Kidney epithelial cell (primary cell): ENCODE results near the gene MOGAT2. TPM values are rescaled to one million over a fixed set of nuclear protein-coding genes. Genes with fewer than 3 reads are reported as not detected.
"Not testable (repeated sequence)": the region's sequence is repeated elsewhere in the genome, so short reads cannot be mapped to it uniquely, and the experiment has no call there.

Source experiments
- DNase-seq: peaks from one replicate; pipeline ENCODE4 v3.0.0-alpha.2; 2010; ENCODE audit warnings: low read depth
- H3K27me3 ChIP-seq: 2 replicates; pipeline ENCODE4 v1.6.0; 2011; ENCODE audit warnings: low read length; ENCODE audit not compliant: control insufficient read depth, insufficient read depth
- H3K36me3 ChIP-seq: 2 replicates; pipeline ENCODE4 v1.5.1; 2011; ENCODE audit warnings: low read length; ENCODE audit not compliant: control insufficient read depth, insufficient read depth
- H3K4me3 ChIP-seq: 2 replicates; pipeline ENCODE4 v1.5.1; 2011; ENCODE audit warnings: low read depth, mild to moderate bottlenecking, control low read depth, low read length
- total RNA-seq: library from RNA; depleted of rRNA; stranded (reverse); fragments of >200 nt; gene quantifications from 2 replicates; pipeline ENCODE4 v1.2.3, GENCODE V29; 2015
- TF ChIP-seq, protein P1 (sequence below): IDR thresholded peaks from 2 replicates; pipeline ENCODE4 v1.5.1; 2011; ENCODE audit warnings: mild to moderate bottlenecking, moderate library complexity, low read length, control low read depth, inconsistent platforms; ENCODE audit not compliant: insufficient read depth, poor library complexity, severe bottlenecking

The MOGAT2 gene
- total RNA-seq, 1 donor from 2014 or later = not detected

GRCh38 chr11:75743711-75744563, 26.3 kb downstream of the MOGAT2 start:
- DNase-seq = no peak
- H3K27me3 ChIP-seq = peaks cover 2% of the 10 kb centered on the region
- TF ChIP-seq, protein P1, sequence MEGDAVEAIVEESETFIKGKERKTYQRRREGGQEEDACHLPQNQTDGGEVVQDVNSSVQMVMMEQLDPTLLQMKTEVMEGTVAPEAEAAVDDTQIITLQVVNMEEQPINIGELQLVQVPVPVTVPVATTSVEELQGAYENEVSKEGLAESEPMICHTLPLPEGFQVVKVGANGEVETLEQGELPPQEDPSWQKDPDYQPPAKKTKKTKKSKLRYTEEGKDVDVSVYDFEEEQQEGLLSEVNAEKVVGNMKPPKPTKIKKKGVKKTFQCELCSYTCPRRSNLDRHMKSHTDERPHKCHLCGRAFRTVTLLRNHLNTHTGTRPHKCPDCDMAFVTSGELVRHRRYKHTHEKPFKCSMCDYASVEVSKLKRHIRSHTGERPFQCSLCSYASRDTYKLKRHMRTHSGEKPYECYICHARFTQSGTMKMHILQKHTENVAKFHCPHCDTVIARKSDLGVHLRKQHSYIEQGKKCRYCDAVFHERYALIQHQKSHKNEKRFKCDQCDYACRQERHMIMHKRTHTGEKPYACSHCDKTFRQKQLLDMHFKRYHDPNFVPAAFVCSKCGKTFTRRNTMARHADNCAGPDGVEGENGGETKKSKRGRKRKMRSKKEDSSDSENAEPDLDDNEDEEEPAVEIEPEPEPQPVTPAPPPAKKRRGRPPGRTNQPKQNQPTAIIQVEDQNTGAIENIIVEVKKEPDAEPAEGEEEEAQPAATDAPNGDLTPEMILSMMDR = no peak
- H3K4me3 ChIP-seq = no peak overlapping the region
- H3K36me3 ChIP-seq = no peaks in the 10 kb centered on the region

GRCh38 chr11:75745807-75746206, 28.2 kb downstream of the MOGAT2 start:
- no peak overlapping the region for H3K4me3 ChIP-seq
- no peak for DNase-seq
- no peaks in the 10 kb centered on the region for H3K36me3 ChIP-seq
- TF ChIP-seq, protein P1 = no peak
- peaks cover 2% of the 10 kb centered on the region for H3K27me3 ChIP-seq

DNA sequence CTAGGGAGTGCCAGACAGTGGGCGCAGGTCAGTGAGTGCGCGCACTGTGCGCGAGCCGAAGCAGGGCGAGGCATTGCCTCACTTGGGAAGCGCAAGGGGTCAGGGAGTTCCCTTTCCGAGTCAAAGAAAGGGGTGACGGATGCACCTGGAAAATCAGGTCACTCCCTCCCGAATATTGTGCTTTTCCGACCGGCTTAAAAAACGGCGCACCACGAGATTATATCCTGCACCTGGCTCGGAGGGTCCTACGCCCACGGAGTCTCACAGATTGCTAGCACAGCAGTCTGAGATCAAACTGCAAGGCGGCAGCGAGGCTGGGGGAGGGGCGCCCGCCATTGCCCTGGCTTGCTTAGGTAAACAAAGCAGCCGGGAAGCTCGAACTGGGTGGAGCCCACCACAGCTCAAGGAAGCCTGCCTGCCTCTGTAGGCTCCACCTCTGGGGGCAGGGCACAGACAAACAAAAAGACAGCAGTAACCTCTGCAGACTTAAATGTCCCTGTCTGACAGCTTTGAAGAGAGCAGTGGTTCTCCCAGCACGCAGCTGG, 31.2 kb downstream of the MOGAT2 start:
- H3K27me3 ChIP-seq, DNase-seq, H3K36me3 ChIP-seq, H3K4me3 ChIP-seq: not testable (repeated sequence)

DNA sequence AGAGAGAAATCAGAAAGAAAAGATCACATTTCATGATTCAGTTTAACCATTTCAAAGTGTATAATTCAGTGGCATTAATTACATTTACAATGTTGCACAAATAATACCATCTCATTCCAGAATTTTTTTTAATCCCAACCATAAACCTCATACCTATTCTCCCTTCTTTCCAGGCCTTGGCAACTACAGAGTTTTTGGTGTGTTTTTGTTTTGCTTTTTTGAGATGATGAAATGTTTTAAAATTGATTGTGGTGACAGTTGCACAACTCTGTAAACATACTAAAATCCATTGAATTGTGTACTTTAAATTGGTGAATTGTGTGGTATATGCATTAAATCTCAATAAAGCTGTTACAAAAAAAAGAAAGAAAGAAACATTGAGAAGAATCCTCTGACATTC, 37.3 kb downstream of the MOGAT2 start:
- not testable (repeated sequence) for H3K27me3 ChIP-seq, DNase-seq, H3K36me3 ChIP-seq, H3K4me3 ChIP-seq

- Histone ChIP-seq H3K36me3 (no peaks in the 10 kb centered on the region), H3K27me3 (no peaks in the 10 kb centered on the region), H3K4me3 (no peak overlapping the region)
- no peak for DNase-seq
- TF ChIP-seq, protein P1 = no peak
These were observed 40.0 kb downstream of the MOGAT2 start for GRCh38 chr11:75757651-75758050.

- H3K4me3 ChIP-seq = no peak overlapping the region
- no peaks in the 10 kb centered on the region for H3K27me3 ChIP-seq
- H3K36me3 ChIP-seq = no peaks in the 10 kb centered on the region
- no peak for DNase-seq
- TF ChIP-seq, protein P1 = no peak
These were observed 42.2 kb downstream of the MOGAT2 start for GRCh38 chr11:75759832-75760231.

DNA sequence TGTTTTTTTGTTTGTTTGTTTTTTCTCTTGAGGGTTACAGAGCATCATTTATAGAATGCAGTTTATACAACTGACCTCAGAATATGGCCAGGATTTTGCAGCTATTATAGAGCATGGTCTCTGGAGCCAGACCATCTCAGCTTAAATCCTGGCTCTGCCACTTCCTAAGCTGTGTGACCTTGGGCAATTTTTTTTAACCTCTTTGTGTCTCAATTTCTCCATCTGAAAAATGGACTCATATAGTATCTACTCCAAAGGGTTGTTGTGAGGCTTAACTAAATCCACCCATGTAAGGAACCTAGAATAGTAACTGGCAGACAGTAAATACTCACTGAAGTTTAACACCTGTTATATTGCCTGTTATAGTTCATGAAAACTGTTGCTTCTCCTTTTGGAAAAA, 42.6 kb downstream of the MOGAT2 start:
- DNase-seq = no peak
- H3K36me3 ChIP-seq = no peaks in the 10 kb centered on the region
- H3K4me3 ChIP-seq = no peak overlapping the region
- TF ChIP-seq, protein P1 = no peak
- no peaks in the 10 kb centered on the region for H3K27me3 ChIP-seq
